ENCODE results near the gene ZNF155.
A peak's percentile ranks its signal among the peaks of the same experiment; 100 is the strongest.

Gene ZNF155

DNA sequence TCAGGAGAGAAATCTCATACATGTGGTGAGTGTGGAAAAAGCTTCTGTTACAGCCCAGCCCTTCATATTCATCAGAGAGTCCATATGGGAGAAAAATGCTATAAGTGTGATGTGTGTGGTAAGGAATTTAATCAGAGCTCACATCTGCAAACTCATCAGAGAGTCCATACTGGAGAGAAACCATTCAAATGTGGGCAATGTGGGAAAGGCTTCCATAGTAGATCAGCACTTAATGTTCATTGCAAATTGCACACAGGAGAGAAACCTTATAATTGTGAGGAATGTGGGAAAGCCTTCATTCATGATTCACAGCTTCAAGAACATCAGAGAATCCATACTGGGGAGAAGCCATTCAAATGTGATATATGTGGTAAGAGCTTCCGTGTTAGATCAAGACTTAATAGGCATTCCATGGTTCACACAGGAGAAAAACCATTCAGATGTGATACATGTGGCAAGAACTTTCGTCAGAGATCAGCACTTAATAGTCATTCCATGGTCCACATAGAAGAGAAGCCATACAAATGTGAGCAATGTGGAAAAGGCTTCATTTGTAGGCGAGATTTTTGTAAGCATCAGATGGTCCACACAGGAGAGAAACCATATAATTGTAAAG lies 17.8 kb upstream of the ZNF155 start:
- no peaks in the 10 kb centered on the region for H3K27me3 ChIP-seq (ENCODE audit: insufficient read depth, low read length)
- H3K4me1 ChIP-seq (ENCODE audit: insufficient read depth, low read length) = no peaks in the 10 kb centered on the region
- H3K36me3 ChIP-seq (ENCODE audit: insufficient read depth, low read length) = peaks cover 84% of the 10 kb centered on the region
- H3K9me3 ChIP-seq (ENCODE audit: low read length) = peaks cover 77% of the 10 kb centered on the region
- no peak overlapping the region for H2AFZ ChIP-seq (ENCODE audit: low read depth, low read length)
- H3K4me3 ChIP-seq (ENCODE audit: low read length) = no peak overlapping the region

DNA sequence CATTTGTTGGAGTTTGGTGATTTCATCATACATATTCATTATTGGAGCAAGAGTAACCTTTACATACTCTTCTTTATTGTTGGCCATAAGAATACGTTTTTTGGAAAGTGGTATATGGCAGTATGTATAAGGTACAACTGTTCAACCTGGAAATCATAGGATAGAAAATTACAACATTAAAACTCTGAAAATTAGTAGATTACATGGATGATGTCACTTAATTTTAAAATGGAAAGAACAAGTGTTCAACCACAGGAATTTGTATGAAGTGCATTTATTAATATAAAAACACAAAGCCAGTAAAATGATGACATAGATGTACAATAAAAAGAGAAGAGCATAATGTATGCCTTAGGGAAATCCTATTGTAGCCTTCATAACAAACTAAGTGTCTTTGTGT lies 7.3 kb upstream of the ZNF155 start:
- Histone ChIP-seq H3K4me3 (ENCODE audit: low read length) (no peak overlapping the region), H3K4me1 (ENCODE audit: insufficient read depth, low read length) (no peaks in the 10 kb centered on the region), H3K36me3 (ENCODE audit: insufficient read depth, low read length) (peaks cover 4% of the 10 kb centered on the region), H3K27me3 (ENCODE audit: insufficient read depth, low read length) (no peaks in the 10 kb centered on the region), H2AFZ (ENCODE audit: low read depth, low read length) (no peak overlapping the region), H3K9me3 (ENCODE audit: low read length) (peaks cover 7% of the 10 kb centered on the region)

DNA sequence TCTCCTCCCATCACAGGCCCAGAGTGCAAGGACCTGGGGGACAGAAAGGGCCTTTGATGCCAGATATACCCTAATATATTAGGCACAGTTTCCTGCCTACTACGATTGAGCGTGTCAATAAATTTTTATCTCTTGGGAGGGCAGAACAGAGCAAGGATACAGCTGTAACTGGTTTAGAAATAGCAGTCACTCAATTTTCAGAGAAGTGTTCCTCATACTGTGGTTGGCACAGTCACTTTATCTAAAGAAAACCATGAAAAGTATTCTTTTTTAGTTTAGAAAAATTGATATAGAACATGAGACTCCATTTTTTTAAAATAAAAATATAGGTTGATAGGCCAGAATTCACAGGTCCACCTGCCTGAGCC lies 460 bp upstream of the ZNF155 start:
- Histone ChIP-seq H3K36me3 (ENCODE audit: insufficient read depth, low read length) (no peaks in the 10 kb centered on the region), H2AFZ (ENCODE audit: low read depth, low read length) (peak overlapping the region; percentile 36), H3K4me1 (ENCODE audit: insufficient read depth, low read length) (peaks cover 4% of the 10 kb centered on the region), H3K27me3 (ENCODE audit: insufficient read depth, low read length) (no peaks in the 10 kb centered on the region), H3K9me3 (ENCODE audit: low read length) (no peaks in the 10 kb centered on the region), H3K4me3 (ENCODE audit: low read length) (peak overlapping the region; percentile 80)

DNA sequence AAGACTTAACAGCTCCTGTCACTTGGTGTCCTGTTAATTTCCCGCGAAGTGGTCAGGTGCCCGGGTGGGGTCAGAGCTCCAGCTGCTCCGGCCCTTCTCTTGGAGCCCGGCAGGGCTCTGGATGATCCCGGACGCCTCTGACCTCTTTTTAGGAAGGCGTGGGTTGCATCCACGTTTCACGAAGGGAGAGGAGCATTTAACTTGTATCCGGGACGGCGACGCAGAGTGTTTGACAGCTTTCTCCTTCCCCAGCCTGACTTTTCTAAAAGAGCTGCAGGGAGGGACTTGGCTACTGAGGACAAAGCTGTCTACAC lies 656 bp downstream of the ZNF155 start:
- H3K4me3 ChIP-seq (ENCODE audit: low read length) = peak overlapping the region; percentile 80
- peak overlapping the region; percentile 36 for H2AFZ ChIP-seq (ENCODE audit: low read depth, low read length)
- peaks cover 4% of the 10 kb centered on the region for H3K4me1 ChIP-seq (ENCODE audit: insufficient read depth, low read length)
- H3K27me3 ChIP-seq (ENCODE audit: insufficient read depth, low read length) = no peaks in the 10 kb centered on the region
- H3K9me3 ChIP-seq (ENCODE audit: low read length) = peaks cover 2% of the 10 kb centered on the region
- peaks cover 7% of the 10 kb centered on the region for H3K36me3 ChIP-seq (ENCODE audit: insufficient read depth, low read length)

DNA sequence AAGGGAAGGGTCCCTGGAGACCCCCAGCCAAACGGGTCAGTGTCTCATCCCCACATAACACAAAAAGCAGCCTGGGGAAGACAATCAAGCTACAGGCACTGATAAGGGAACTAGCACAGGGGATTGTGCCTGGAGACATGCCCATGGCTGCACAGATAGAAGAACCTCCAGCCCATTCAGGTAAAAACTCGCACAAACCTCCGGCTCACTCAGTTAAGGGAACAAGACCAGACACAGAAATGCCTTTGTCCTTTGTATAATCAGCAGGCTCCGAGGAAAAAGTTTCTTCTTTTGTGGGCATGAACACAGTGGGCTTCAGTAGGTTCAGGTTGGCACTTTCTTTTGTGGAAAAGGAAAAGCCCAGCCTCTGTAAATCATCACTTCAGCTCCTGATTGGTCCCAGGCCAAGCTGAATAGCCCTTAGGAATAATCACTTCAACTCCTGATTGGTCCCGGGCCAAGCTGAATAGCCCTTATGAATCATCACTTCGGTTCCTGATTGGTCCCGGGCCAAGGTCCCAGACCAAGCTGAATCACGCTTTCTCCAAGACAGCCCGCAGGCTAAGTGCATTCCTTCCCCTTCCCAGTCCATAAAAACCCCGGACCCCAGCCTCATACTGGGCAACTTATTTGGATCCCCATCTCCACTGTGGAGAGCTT lies 13.8 kb downstream of the ZNF155 start:
- peaks cover 29% of the 10 kb centered on the region for H3K36me3 ChIP-seq (ENCODE audit: insufficient read depth, low read length)
- H3K4me3 ChIP-seq (ENCODE audit: low read length) = no peak overlapping the region
- H3K4me1 ChIP-seq (ENCODE audit: insufficient read depth, low read length) = peaks cover 4% of the 10 kb centered on the region
- no peaks in the 10 kb centered on the region for H3K9me3 ChIP-seq (ENCODE audit: low read length)
- H2AFZ ChIP-seq (ENCODE audit: low read depth, low read length) = no peak overlapping the region
- H3K27me3 ChIP-seq (ENCODE audit: insufficient read depth, low read length) = no peaks in the 10 kb centered on the region

DNA sequence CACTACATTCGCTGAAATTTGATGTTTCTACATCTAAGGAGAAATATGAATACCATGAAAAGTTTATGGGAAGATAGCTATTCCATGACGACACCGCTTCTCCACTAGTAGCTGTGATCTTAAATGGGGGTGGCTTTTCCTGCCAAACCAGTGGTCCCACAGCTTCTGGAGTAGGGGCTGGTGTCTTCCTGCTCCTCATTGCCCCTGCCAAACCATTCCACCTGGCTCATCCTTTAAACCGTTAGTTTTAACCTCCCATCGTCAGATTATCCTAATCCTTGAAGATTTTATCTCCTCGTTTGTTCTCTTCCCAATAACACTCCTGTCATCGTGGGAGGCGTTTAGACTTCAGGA lies 18.2 kb downstream of the ZNF155 start:
- Histone ChIP-seq H3K36me3 (ENCODE audit: insufficient read depth, low read length) (peaks cover 5% of the 10 kb centered on the region), H3K9me3 (ENCODE audit: low read length) (peaks cover under 1% of the 10 kb centered on the region), H3K27me3 (ENCODE audit: insufficient read depth, low read length) (no peaks in the 10 kb centered on the region), H2AFZ (ENCODE audit: low read depth, low read length) (peak overlapping the region; percentile 76), H3K4me3 (ENCODE audit: low read length) (peak overlapping the region; percentile 78), H3K4me1 (ENCODE audit: insufficient read depth, low read length) (peaks cover 10% of the 10 kb centered on the region)

DNA sequence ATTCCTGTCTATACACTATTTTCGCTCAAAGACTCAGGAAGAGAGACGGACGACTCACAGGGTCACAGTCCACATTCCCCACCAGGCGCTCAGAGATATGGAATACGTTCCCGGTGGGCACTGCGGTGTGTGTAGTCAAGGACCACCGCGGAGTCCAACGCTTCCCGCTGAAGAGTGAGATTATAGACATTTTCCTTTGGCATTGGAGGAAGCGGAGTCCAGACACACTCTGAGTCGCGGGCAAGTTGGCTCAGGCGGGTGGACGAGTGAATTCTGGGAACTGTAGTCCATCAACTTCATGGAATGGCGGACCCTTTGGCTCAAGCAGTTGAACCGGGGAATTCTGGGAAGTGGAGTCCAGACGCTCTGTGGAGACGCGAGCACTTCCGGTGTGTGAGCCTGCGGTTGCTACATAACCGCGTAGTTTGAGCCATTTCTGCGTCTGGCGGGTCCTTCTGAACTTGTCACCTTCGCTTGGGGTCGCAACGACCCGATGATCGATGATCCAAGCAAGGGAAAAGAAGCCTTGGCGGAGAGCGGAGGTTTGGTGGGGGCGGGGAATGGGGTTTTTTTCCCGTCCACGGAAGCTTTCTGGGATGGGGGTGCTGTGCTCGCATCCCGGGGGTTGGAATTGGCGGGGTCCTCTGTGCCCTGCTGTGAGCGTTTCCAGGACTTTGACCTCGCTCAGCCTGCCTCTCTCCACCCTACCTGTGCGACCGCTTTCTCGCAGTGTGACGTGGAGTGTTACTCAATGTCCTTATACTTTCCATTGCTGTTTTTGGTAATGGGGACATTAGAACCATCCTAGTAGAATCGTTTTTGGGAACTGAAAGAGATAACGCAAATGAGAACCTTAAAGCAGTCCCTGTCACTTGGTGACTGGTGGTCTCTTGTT lies 18.8 kb downstream of the ZNF155 start, which contains the start of gene ZNF230:
TSS of gene ZNF230 (plus strand) at position 392 of the 895 bp plus-strand sequence. CDS start 4,122 bp downstream, outside the sequence.
- Histone ChIP-seq H3K9me3 (ENCODE audit: low read length) (peaks cover 2% of the 10 kb centered on the region), H3K36me3 (ENCODE audit: insufficient read depth, low read length) (peaks cover 8% of the 10 kb centered on the region), H3K4me1 (ENCODE audit: insufficient read depth, low read length) (peaks cover 10% of the 10 kb centered on the region), H3K4me3 (ENCODE audit: low read length) (peak within 1 kb of the TSS; percentile 78), H3K27me3 (ENCODE audit: insufficient read depth, low read length) (no peaks in the 10 kb centered on the region), H2AFZ (ENCODE audit: low read depth, low read length) (peak within 1 kb of the TSS; percentile 76)

DNA sequence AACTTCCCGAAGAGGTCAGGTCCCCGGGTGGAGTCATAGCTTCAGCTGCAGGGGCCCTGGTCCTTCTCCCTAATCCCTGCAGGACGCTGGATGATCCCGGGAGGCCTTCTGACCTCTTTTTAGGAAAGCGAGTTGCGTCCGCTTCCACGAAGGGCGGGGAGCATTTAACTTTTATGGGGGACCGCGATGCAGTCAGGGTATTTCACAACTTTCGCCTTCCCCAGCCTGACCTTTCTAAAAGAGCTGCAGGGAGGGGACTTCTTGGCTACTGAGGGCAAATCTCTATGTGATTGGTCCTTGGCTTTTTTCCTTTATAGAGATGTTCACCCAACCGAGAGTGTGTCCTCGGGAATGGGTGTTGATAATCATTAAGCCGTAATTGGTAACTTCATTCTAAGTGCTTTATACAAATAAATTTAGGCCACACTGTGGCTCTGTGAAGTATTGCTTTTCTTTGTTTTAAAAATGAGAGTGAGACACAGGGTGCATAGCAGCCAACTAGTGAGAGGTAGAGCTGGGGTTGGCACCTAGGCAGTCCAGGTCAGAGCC lies 19.5 kb downstream of the ZNF155 start:
- Histone ChIP-seq H3K36me3 (ENCODE audit: insufficient read depth, low read length) (peaks cover 12% of the 10 kb centered on the region), H3K4me1 (ENCODE audit: insufficient read depth, low read length) (peaks cover 10% of the 10 kb centered on the region), H3K9me3 (ENCODE audit: low read length) (peaks cover 7% of the 10 kb centered on the region), H2AFZ (ENCODE audit: low read depth, low read length) (peak overlapping the region; percentile 76), H3K4me3 (ENCODE audit: low read length) (peak overlapping the region; percentile 78), H3K27me3 (ENCODE audit: insufficient read depth, low read length) (no peaks in the 10 kb centered on the region)

DNA sequence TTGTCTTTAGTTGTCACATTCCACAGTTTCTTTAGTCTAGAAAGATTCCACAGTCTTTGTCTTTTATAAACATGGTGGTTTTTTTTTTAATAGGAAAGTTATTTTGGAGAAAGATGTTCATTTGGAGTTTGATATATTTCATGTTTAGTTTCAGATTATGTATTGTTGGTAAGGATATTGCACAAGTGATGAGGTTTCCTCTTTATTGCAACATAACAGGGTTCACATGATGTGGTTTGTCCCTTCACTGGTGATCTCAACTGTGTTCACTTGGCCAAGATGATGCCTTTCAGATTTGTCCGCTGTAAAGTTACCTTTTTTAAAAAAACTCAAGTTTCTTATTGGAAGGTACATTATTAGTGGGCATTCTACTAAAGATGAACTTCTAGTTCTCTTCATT lies 22.0 kb downstream of the ZNF155 start:
- H3K36me3 ChIP-seq (ENCODE audit: insufficient read depth, low read length) = peaks cover 35% of the 10 kb centered on the region
- H3K9me3 ChIP-seq (ENCODE audit: low read length) = peaks cover 29% of the 10 kb centered on the region
- no peaks in the 10 kb centered on the region for H3K27me3 ChIP-seq (ENCODE audit: insufficient read depth, low read length)
- no peak overlapping the region for H2AFZ ChIP-seq (ENCODE audit: low read depth, low read length)
- H3K4me3 ChIP-seq (ENCODE audit: low read length) = no peak overlapping the region
- H3K4me1 ChIP-seq (ENCODE audit: insufficient read depth, low read length) = peaks cover 10% of the 10 kb centered on the region

DNA sequence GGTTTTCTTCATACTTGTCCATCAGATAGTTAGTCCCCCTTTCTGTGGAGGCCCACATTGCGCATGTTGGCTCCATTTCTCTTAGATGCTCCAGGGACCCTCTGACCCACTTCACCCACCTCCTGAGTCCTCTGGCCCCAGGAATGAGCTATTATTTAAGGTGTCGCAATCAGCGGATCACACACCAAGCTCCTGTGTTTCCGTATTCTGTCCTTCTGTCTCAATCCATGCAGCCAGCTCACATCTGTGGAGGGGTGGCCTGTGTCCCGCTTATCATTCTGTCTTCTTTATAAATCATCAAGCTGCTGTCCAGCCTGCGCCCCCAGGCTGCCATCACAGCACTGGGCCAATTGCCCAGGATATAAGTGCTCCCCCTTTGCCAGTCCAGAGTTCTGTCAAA lies 23.5 kb downstream of the ZNF155 start:
- peaks cover 45% of the 10 kb centered on the region for H3K36me3 ChIP-seq (ENCODE audit: insufficient read depth, low read length)
- H3K9me3 ChIP-seq (ENCODE audit: low read length) = peaks cover 37% of the 10 kb centered on the region
- H3K27me3 ChIP-seq (ENCODE audit: insufficient read depth, low read length) = no peaks in the 10 kb centered on the region
- no peak overlapping the region for H2AFZ ChIP-seq (ENCODE audit: low read depth, low read length)
- H3K4me1 ChIP-seq (ENCODE audit: insufficient read depth, low read length) = peaks cover 6% of the 10 kb centered on the region
- no peak overlapping the region for H3K4me3 ChIP-seq (ENCODE audit: low read length)

DNA sequence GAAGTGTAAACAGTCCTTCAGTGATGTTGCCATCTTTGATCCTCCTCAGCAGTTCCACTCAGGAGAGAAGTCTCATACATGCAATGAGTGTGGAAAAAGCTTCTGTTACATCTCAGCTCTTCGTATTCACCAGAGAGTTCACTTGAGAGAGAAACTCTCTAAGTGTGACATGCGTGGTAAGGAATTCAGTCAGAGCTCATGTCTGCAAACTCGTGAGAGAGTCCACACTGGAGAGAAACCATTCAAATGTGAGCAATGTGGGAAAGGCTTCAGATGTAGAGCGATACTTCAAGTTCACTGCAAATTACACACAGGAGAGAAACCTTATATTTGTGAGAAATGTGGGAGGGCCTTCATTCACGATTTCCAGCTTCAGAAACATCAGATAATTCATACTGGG lies 26.5 kb downstream of the ZNF155 start:
- Histone ChIP-seq H3K4me1 (ENCODE audit: insufficient read depth, low read length) (no peaks in the 10 kb centered on the region), H2AFZ (ENCODE audit: low read depth, low read length) (no peak overlapping the region), H3K36me3 (ENCODE audit: insufficient read depth, low read length) (peaks cover 45% of the 10 kb centered on the region), H3K27me3 (ENCODE audit: insufficient read depth, low read length) (no peaks in the 10 kb centered on the region), H3K9me3 (ENCODE audit: low read length) (peaks cover 37% of the 10 kb centered on the region), H3K4me3 (ENCODE audit: low read length) (no peak overlapping the region)

DNA sequence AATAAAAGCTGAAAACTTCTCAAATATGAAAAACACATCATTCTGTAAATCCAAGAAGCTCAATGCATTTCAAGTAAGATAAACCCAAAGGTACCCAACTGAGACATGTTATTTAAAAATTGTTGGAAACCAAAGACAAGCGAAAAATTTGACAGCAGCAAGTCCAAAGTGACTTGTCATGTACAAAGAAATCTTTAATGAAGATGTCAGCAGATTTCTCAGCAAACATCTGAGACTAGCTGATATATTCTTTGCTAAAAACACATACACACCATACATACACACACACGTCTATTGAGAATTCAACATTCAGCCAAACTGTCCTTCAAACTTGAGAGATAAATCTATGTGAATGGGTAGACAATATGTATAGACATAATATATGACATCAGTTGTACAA lies 35.5 kb downstream of the ZNF155 start:
- H3K27me3 ChIP-seq (ENCODE audit: insufficient read depth, low read length) = no peaks in the 10 kb centered on the region
- H3K4me3 ChIP-seq (ENCODE audit: low read length) = no peak overlapping the region
- H2AFZ ChIP-seq (ENCODE audit: low read depth, low read length) = no peak overlapping the region
- H3K9me3 ChIP-seq (ENCODE audit: low read length) = peaks cover 2% of the 10 kb centered on the region
- no peaks in the 10 kb centered on the region for H3K36me3 ChIP-seq (ENCODE audit: insufficient read depth, low read length)
- H3K4me1 ChIP-seq (ENCODE audit: insufficient read depth, low read length) = no peaks in the 10 kb centered on the region

DNA sequence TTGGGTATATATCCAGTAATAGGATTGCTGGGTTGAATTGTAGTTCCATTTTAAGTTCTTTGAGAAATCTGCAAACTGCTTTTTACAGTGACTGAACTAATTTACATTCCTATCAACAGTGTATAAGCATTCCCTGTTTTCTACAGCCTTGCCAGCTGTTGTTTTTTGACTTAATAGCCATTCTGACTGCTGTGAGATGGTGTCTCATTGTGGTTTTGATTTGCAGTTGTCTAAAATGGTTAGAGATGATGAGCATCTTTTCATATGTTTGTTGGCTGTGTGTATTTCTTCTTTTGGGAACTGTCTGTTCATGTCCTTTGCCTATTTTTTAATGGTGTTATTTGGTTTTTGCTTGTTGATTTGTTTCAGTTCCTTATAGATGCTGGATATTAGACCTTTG lies 37.2 kb downstream of the ZNF155 start:
- no peak overlapping the region for H3K4me3 ChIP-seq (ENCODE audit: low read length)
- H3K36me3 ChIP-seq (ENCODE audit: insufficient read depth, low read length) = no peaks in the 10 kb centered on the region
- H3K27me3 ChIP-seq (ENCODE audit: insufficient read depth, low read length) = no peaks in the 10 kb centered on the region
- no peak overlapping the region for H2AFZ ChIP-seq (ENCODE audit: low read depth, low read length)
- peaks cover 2% of the 10 kb centered on the region for H3K9me3 ChIP-seq (ENCODE audit: low read length)
- peaks cover 7% of the 10 kb centered on the region for H3K4me1 ChIP-seq (ENCODE audit: insufficient read depth, low read length)

Data from neuron (in vitro differentiated cells).